Adipose tissue (tissue), 3 donors: ENCODE results near the gene FUZ. TPM values are rescaled to one million over a fixed set of nuclear protein-coding genes. Genes with fewer than 3 reads are reported as not detected.
"Not testable (repeated sequence)": the region's sequence is repeated elsewhere in the genome, so short reads cannot be mapped to it uniquely, and the experiment has no call there.

ENCODE experiments used
- H3K27ac ChIP-seq: one replicate; pipeline ENCODE4 v1.5.1; 2013; ENCODE audit warnings: low read depth, low read length
- WGBS, 3 donors: extraction: QIAGEN DNeasy Blood & Tissue Kit; methylation state at CpG; one replicate each; pipeline ENCODE4 v1.1.7; 2013; 5-methylcytosine and 5-hydroxymethylcytosine counted together
- polyA plus RNA-seq, 3 donors: library from polyadenylated mRNA; stranded (reverse); fragments of 200-250 nt; gene quantifications; one replicate each; pipeline ENCODE4 v1.2.3, GENCODE V29; 2013
- donor health status: healthy with polysubstance abuse.
- donor health status: Bipolar disorder and iron deficiency.
- donor health status: healthy.

Gene FUZ
- polyA plus RNA-seq, 3 donors = 19.3 to 21.8 (median 20.9) TPM

DNA sequence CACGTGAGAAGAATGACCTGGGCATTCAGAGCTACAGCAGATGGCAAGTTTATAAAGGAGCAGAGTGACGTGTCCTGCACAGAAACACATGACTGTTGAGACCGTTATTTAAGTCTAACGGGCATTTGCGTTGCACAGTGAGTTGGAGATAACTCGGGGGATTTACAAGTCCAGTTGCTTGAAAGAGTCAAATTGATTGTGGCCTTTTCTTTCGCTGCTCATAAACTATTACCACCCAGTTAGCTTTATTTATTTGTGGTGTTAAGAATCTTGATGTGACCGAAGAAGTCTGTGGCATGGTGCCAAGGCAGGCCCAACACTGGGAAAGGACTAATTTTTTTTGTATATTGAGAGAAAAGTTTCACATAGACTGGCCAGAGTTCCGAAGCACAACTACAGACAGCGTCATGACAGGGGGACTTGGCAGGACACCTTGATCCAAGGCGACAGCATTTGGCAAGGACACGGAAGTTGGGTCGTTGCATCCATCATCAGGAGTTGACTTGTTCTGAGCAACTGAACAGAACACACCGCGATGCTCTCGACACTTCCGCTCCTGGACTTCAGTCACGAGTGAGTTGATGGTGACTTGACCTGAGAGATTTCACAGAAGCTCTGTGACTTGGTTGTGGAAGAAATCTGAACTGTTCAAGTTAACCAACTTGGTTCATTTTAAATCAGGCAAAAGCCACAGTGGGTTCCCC is 25.9 kb upstream of the FUZ start:
- WGBS, 3 donors = 88 to 95% (median 93%) methylated on average over 18 of the region's 18 CpGs
- H3K27ac ChIP-seq = no peak overlapping the region

DNA sequence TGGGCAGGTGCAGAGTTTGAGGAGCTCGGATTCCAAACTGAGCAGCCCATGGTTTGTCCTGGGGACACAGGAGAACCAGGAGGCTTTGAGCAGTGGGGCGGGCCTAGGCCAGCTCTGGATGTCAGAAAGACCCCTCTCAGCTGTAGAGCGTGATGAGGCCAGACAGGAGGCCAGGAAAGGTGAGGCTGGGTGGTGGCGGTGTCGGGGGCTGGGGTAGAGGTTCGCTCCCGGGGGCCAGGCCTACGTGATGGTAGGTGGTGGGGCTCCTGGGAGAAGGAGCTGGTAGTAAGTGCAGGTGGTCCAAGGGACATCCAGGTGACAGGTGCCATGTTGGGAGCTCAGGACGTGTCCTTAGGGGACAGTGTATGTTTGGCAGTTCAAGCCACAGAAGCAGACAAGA is 24.3 kb upstream of the FUZ start:
- H3K27ac ChIP-seq = no peak overlapping the region
- 95 to 98% (median 97%) methylated on average over 9 of the region's 9 CpGs for WGBS, 3 donors

DNA sequence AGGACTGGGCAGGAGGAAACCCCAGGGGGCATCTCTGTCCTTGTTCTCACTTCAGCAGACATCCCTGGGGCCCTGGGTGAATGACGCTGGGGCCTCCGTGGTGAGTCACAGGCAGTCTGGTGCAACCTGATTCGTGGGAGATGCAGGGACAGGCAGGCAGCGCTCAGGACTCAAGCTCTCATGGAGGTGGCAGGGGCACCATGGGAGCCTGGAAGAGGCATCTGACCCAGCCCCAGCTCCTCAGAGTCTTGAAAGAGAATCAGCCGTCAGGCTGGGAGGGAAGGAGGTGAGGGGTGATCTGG is 23.9 kb upstream of the FUZ start:
- WGBS, 3 donors = 85 to 88% (median 88%) methylated on average over 5 of the region's 5 CpGs
- H3K27ac ChIP-seq = no peak overlapping the region

DNA sequence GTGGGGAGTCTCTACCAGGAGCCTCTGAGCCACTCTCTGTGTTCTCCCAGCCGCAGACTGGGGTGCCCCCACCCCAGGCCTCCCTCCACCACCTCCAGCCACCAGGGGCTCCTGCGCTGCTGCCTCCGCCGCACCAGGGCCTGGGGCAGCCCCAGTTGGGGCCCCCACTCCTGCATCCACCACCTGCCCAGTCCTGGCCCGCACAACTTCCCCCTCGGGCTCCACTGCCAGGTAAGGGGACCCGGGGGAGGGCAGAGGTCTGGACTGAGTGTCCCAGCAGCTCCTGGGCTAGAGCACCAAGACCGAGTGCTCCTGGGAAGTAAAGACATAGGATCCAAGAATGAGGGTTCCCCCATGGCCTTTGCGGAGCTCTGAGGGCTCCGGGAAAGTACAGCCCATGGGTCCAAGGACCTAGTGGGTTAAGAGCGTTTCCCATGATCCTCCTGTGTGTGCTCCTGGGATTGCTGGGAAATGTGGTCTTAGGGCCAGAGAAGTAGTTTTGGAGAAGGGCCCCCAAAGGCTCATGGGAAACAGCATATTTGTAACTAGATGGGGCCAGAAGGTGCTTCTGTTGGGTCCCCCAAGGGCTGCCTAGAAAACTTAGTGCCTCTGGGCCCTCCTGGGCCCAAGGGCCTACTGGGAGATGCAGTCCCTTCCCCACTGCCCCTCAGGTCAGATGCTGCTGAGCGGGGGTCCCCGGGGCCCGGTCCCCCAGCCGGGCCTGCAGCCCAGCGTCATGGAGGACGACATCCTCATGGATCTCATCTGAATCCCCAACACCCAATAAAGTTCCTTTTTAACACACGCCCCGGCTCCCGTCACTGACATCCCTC is 23.3 kb upstream of the FUZ start:
- H3K27ac ChIP-seq = no peak overlapping the region
- 95% methylated on average over 20 of the region's 20 CpGs for WGBS, 3 donors

DNA sequence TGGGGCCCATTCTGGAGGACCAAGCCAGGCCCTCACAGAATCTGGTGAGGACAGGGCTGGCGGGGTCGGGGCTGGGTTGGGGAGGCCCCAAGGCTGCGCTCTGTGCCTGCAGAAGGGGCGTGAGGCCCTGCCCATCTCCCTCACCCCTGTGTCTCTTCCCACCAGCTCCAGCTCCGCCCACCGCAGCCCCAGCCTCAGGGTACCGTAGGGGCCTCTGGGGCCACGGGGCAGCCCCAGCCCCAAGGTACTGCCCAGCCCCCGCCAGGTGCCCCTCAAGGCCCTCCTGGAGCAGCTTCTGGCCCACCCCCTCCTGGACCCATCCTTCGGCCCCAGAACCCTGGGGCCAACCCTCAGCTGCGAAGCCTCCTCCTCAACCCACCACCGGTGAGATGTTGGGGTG is 22.5 kb upstream of the FUZ start:
- no peak overlapping the region for H3K27ac ChIP-seq
- 93 to 98% (median 95%) methylated on average over 9 to 12 of the region's 12 CpGs for WGBS, 3 donors

DNA sequence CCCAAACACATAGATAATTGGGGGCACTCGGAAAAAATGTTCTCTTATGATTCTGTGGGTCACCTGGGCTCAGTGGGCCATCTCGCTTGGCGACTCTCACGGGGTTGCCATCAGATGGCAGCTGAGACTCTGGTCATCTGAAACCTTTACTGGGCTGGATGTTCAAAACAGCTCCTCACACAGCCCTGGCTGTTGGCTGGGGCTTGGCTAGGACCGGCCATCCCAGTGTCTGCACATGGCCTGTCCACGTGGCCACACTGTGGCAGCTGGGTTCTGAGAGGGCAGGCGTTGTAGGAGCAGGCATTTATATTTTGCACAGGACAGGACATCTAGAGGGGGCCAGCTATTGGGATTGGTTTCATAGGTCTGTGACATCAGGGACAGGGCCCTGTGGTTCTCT is 20.5 kb upstream of the FUZ start:
- H3K27ac ChIP-seq = no peak overlapping the region
- 87 to 97% (median 92%) methylated on average over 7 of the region's 7 CpGs for WGBS, 3 donors

DNA sequence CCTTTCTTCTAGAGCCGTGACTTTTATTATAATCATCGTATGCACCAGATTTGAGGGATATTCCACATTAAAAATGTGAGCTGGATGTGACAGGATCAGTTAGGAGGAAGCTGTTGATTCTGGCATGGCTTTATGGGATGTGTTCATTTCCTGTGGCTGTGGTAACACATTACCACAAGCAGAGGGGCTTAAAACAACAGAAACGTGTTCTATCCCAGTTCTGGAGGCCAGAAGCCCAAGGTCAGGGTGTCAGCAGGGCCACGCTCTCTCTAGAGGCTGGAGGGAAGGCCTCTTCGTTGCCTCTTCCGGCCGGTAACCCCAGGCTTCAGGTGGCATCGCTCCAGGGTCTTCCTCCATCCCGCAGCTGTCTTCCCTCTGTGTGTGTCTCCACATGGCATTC is 19.5 kb upstream of the FUZ start:
- WGBS, 3 donors = 50 to 78% (median 58%) methylated on average over 9 of the region's 9 CpGs
- H3K27ac ChIP-seq = no peak overlapping the region

- 79 to 95% (median 84%) methylated on average over 8 of the region's 8 CpGs for WGBS, 3 donors
- H3K27ac ChIP-seq = no peak overlapping the region
Measured at GRCh38 chr19:49831592-49831991, 18.5 kb upstream of the FUZ start.

DNA sequence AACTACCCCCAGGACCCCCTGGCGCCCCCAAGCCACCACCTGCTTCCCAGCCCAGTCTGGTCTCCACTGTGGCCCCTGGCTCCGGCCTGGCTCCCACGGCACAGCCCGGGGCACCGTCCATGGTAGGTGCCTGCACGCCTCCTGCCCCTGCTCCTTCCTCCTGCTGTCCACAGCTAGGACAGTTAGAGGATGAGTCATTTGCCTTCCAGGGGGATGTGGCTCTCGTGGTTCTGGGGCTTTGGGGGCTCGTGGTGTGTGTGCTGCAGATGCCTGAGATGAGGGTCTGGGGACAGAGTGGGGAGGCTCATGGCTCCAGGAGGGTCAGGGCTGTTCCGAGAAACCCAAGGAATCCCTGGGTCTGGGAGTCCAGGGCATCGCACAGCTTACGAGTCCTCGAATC is 17.7 kb upstream of the FUZ start:
- H3K27ac ChIP-seq = no peak overlapping the region
- 81 to 94% (median 86%) methylated on average over 12 of the region's 12 CpGs for WGBS, 3 donors

- H3K27ac ChIP-seq = no peak overlapping the region
- 94 to 95% (median 94%) methylated on average over 13 to 18 of the region's 18 CpGs for WGBS, 3 donors
Measured at GRCh38 chr19:49829721-49830120, 16.6 kb upstream of the FUZ start.

DNA sequence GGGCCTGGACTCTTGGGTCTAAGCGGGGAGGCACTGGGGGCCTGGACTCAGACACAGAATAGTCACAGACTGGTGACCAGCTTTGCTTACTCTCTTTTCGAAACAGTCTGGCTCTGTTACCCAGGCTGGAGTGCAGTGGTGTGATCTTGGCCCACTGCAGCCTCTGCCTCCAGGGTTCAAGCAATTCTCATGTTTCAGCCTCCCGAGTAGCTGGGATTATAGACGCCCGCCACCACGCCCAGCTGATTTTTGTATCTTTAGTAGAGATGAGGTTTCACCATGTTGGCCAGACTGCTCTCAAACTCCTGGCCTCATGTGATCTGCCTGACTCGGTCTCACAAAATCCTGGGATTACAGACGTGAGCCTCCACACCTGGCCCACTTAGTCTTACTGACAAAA is 16.1 kb upstream of the FUZ start:
- no peak overlapping the region for H3K27ac ChIP-seq
- WGBS, 3 donors = 92 to 95% (median 95%) methylated on average over 8 of the region's 8 CpGs

DNA sequence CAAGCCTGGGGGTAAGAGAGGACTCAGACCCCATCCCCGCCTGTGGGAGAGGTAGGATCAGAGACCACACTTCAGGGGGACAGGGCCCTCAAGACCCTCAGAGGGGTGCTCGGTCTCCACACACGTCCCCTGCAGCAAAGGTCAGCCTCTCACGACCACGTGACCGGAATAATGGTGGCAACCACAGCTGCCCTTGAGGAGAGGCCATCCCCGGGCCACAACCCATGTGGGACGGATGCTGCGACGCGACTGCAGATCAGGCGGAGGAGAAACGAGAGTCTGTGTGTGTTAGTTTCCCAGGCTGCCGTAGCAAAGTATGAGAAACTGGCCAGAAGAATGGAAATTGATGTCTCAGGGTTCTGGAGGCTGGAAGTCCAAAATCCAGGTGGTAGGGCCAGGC is 13.9 kb upstream of the FUZ start:
- 86 to 91% (median 91%) methylated on average over 14 of the region's 14 CpGs for WGBS, 3 donors
- no peak overlapping the region for H3K27ac ChIP-seq

GRCh38 chr19:49824662-49825061 is 11.6 kb upstream of the FUZ start:
- H3K27ac ChIP-seq = no peak overlapping the region
- 81 to 92% (median 90%) methylated on average over 6 of the region's 6 CpGs for WGBS, 3 donors

- H3K27ac ChIP-seq = no peak overlapping the region
- WGBS, 3 donors = 82 to 95% (median 89%) methylated on average over 12 of the region's 12 CpGs
Measured at GRCh38 chr19:49823472-49823871, 10.4 kb upstream of the FUZ start.

DNA sequence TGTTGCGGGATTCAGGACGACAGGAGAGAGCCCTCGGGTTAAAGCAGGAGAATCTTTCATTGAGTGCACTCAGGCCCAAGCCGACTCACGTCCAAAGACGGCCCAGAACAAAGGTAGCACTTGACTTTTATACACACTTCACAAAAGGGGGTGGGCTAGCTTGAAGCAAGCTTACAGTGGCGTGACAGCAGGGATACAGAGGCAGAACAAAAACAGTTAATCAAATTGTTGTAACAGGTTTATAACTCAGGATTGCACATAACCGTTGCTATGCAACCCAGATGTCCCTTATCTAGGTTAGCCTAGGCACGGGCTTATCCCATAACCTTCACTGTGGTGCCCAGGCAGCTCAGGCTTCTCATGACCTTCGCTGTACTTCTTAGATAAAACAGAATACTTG is 7.0 kb upstream of the FUZ start:
- no peak overlapping the region for H3K27ac ChIP-seq
- WGBS, 3 donors = 42 to 82% (median 77%) methylated on average over 10 of the region's 10 CpGs

DNA sequence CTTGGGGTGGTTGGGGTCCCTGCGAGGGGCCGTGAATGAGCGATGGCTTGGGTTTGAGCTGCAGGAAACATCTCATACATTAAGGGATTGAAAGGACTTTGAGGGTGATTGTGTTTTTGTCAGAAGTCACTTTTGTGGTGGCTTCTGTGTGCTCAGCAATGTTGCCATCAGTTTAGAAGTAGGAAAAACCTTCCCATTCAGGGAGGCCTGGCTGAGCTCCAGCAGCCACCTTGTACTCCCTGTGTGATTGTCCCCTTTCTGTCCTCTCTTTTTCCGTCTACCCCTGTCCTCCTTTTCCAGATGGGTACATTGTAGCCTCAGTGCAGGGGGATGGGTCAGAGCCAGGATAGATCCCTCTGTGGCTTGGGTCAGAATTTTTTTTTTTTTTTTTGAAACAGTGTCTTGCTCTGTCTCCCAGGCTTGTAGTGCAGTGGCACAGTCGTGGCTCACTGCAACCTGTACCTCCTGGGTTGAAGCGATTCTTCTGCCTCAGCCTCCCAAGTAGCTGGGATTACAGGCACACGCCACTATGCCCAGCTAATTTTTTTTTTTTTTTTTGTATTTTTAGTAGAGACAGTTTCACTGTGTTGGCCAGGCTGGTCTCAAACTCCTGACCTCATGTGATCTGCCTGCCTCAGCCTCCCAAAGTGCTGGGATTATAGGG is 6.5 kb upstream of the FUZ start:
- not testable (repeated sequence) for H3K27ac ChIP-seq
- WGBS, 3 donors = 51 to 87% (median 86%) methylated on average over 6 to 7 of the region's 7 CpGs

DNA sequence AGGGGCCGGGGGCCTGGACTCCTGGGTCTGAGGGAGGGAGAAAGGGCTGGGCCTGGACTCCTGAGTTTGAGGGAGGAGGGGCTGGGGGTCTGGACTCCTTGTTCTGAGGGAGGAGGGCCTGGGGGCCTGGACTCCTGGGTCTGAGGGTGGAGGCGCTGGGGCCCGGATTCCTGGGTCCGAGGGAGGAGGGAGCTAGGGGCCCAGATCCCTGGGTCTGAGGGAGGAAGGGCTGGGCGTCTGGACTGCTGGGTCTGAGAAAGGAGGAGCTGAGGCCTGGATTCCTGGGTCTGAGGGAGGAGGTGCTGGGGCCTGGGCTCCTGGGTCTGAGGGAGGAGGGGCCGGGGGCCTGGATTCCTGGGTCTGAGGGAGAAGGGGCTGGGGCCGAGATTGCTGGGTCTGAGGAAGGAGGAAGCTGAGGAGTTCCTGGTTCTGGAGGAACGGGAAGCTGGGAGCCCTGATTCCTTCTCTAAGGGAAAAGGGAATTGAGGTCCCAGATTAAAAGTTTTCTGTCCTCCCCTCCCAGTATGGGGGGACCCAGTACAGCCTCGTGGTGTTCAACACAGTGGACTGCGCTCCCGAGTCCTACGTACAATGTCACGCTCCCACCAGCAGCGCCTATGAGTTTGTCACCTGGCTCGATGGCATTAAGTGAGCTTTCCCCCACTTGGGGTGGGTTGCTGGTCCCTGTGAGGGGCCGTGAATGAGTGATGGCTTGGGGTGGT is 5.7 kb upstream of the FUZ start:
- peak overlapping the region; percentile 79 for H3K27ac ChIP-seq
- 15 to 31% (median 23%) methylated on average over 16 of the region's 16 CpGs for WGBS, 3 donors

- H3K27ac ChIP-seq = peak within 1 kb of the TSS; percentile 79
- 0 to 1% (median 1%) methylated on average over 56 to 57 of the region's 57 CpGs for WGBS, 3 donors
Measured at GRCh38 chr19:49817964-49818648, 5.0 kb upstream of the FUZ start, which contains the start of gene MED25. Gene MED25, plus strand, starts transcription at chr19:49818289. Its CDS starts 53 bp downstream, at chr19:49818342.
